DND-41 (cell line): ENCODE results near the gene PLEKHJ1.

Experiments used
- ATAC-seq: fragments of 200-7000 bp; cut with Tn5 transposase; 3 replicates; pipeline ENCODE4 v1.9.1; 2021; ENCODE audit warnings: low read depth; ENCODE audit not compliant: insufficient read depth
- DNase-seq: peaks from one replicate; pipeline ENCODE4 v3.0.0-alpha.2; 2020
- H2AFZ ChIP-seq: 2 replicates; pipeline ENCODE4 v1.6.0; 2012; ENCODE audit warnings: low read depth, low read length
- H3K27ac ChIP-seq: 2 replicates; pipeline ENCODE4 v1.5.1; 2012; ENCODE audit warnings: low read length, inconsistent platforms
- H3K27me3 ChIP-seq: fragments of 200-600 bp; sonication (generic); 2 replicates; pipeline ENCODE4 v1.6.0; 2012; ENCODE audit warnings: low read length, mild to moderate bottlenecking, inconsistent platforms; ENCODE audit not compliant: insufficient read depth, poor library complexity
- H3K36me3 ChIP-seq: 2 replicates; pipeline ENCODE4 v1.5.1; 2012; ENCODE audit warnings: low read length, inconsistent platforms; ENCODE audit not compliant: insufficient read depth
- H3K4me1 ChIP-seq: 2 replicates; pipeline ENCODE4 v1.5.1; 2012; ENCODE audit warnings: mild to moderate bottlenecking, low read length; ENCODE audit not compliant: insufficient read depth
- H3K4me2 ChIP-seq: 2 replicates; pipeline ENCODE4 v1.6.0; 2012; ENCODE audit warnings: mild to moderate bottlenecking, moderate library complexity, low read length, inconsistent platforms; ENCODE audit not compliant: insufficient read depth
- H3K4me3 ChIP-seq, 2 experiments: fragments of 200-600 bp in 1 of 2; shearing (Covaris generic) in 1 of 2; 2 replicates each; pipeline ENCODE4 v1.5.1; 2012 to 2016; ENCODE audit warnings: inconsistent platforms in 2 of 2, low read length in 2 of 2, mild to moderate bottlenecking in 2 of 2, low read depth in 1 of 2, moderate library complexity in 1 of 2
- H3K79me2 ChIP-seq: 2 replicates; pipeline ENCODE4 v1.6.0; 2012; ENCODE audit warnings: low read length, inconsistent platforms; ENCODE audit not compliant: insufficient read depth
- H3K9ac ChIP-seq: 2 replicates; pipeline ENCODE4 v1.6.0; 2012; ENCODE audit warnings: low read depth, mild to moderate bottlenecking, inconsistent platforms, low read length, moderate library complexity
- H3K9me3 ChIP-seq: 2 replicates; pipeline ENCODE4 v1.5.1; 2012; ENCODE audit warnings: low read length, moderate library complexity, mild to moderate bottlenecking, inconsistent platforms; ENCODE audit not compliant: insufficient read depth, severe bottlenecking
- H4K20me1 ChIP-seq: 2 replicates; pipeline ENCODE4 v1.6.0; 2012; ENCODE audit warnings: low read length; ENCODE audit not compliant: insufficient read depth
- EZH2 ChIP-seq: IDR thresholded peaks from 3 replicates; pipeline ENCODE4 v1.6.1; 2012; ENCODE audit warnings: borderline replicate concordance, low read depth, mild to moderate bottlenecking, moderate library complexity, low read length, inconsistent platforms; ENCODE audit not compliant: severe bottlenecking
- TF ChIP-seq, protein P1 (sequence below): IDR thresholded peaks from 2 replicates; pipeline ENCODE4 v1.5.1; 2012; ENCODE audit warnings: borderline replicate concordance, low read length, moderate library complexity, mild to moderate bottlenecking; ENCODE audit not compliant: poor library complexity, severe bottlenecking; ENCODE audit errors: extremely low read depth

PLEKHJ1 gene

DNA sequence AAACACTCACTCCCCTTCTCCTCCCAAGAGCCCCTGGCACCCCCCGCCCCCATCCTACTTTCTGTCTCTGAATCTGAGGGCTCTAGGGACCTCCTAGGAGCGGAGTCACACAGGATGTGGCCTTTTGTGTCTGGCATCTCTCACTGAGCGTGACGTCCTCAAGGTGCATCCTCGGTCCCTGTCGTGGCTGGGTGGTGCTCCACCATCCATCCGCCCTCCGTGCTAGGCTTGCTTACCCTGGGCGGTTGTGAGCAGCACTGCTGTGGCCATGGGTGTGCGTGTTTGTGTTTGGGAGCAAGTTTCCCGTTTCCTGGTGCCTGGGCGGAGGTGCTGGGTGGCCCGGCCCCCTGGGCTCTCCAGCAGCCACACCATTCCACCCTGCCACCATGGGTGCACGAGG is 12.2 kb downstream of the PLEKHJ1 start:
- H3K4me3 ChIP-seq = no peak overlapping the region
- peaks cover 14% of the 10 kb centered on the region; the same call in 1 of the 2 replicates for H3K79me2 ChIP-seq
- no peak overlapping the region for H3K27ac ChIP-seq
- ATAC-seq (peak; percentile 39; the same call in 1 of the 3 replicates), DNase-seq (no peak)
- no peak overlapping the region for H3K9ac ChIP-seq
- no peaks in the 10 kb centered on the region for H3K27me3 ChIP-seq
- TF ChIP-seq, protein P1, sequence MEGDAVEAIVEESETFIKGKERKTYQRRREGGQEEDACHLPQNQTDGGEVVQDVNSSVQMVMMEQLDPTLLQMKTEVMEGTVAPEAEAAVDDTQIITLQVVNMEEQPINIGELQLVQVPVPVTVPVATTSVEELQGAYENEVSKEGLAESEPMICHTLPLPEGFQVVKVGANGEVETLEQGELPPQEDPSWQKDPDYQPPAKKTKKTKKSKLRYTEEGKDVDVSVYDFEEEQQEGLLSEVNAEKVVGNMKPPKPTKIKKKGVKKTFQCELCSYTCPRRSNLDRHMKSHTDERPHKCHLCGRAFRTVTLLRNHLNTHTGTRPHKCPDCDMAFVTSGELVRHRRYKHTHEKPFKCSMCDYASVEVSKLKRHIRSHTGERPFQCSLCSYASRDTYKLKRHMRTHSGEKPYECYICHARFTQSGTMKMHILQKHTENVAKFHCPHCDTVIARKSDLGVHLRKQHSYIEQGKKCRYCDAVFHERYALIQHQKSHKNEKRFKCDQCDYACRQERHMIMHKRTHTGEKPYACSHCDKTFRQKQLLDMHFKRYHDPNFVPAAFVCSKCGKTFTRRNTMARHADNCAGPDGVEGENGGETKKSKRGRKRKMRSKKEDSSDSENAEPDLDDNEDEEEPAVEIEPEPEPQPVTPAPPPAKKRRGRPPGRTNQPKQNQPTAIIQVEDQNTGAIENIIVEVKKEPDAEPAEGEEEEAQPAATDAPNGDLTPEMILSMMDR = no peak
- no peak for TF ChIP-seq EZH2
- H3K4me2 ChIP-seq = no peak overlapping the region
- no peaks in the 10 kb centered on the region for H3K4me1 ChIP-seq
- H4K20me1 ChIP-seq = peaks cover 39% of the 10 kb centered on the region
- H2AFZ ChIP-seq = no peak overlapping the region
- no peaks in the 10 kb centered on the region for H3K9me3 ChIP-seq
- peaks cover 95% of the 10 kb centered on the region for H3K36me3 ChIP-seq

DNA sequence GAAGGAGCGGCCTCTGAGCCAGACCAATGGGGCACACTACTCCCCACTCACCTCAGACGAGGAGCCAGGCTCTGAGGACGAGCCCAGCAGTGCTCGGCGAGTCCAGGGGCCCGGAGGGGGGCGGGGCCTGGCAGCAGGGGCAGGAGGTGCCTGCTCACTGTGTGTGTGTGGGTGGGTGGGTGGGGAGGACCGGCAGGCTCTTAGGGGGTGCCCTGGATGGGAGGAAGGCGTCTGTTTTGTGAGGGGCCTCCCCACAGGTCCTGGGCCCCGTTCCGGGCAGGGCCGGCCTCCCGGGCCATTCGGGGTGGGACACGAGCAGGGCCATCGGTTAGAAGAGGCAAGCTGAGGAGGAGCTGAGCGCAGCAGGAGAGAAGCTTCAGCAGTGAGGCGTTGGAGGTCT is 12.7 kb downstream of the PLEKHJ1 start:
- H3K4me3 ChIP-seq = no peak overlapping the region
- no peaks in the 10 kb centered on the region for H3K9me3 ChIP-seq
- peaks cover 12% of the 10 kb centered on the region; the same call in 1 of the 2 replicates for H3K79me2 ChIP-seq
- no peak overlapping the region for H3K4me2 ChIP-seq
- ATAC-seq = no peak
- no peak overlapping the region for H3K27ac ChIP-seq
- H3K9ac ChIP-seq = no peak overlapping the region
- no peaks in the 10 kb centered on the region for H3K4me1 ChIP-seq
- no peak overlapping the region for H2AFZ ChIP-seq
- no peaks in the 10 kb centered on the region for H3K27me3 ChIP-seq
- TF ChIP-seq EZH2 = no peak
- TF ChIP-seq, protein P1 = no peak
- peaks cover 94% of the 10 kb centered on the region for H3K36me3 ChIP-seq
- DNase-seq = no peak
- H4K20me1 ChIP-seq = peaks cover 34% of the 10 kb centered on the region

DNA sequence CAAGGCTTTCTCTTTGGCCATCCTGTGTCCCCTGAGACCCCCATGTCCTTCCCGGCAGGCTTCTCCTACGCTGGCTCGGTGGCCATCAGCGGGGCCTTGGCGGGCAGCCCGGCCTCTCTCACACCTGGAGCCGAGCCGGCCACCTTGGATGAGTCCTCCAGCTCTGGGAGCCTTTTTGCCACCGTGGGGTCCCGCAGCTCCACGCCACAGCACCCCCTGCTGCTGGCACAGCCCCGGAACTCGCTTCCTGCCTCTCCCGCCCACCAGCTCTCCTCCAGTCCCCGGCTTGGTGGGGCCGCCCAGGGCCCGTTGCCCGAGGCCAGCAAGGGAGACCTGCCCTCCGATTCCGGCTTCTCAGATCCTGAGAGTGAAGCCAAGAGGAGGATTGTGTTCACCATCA is 14.2 kb downstream of the PLEKHJ1 start:
- H4K20me1 ChIP-seq = peaks cover 31% of the 10 kb centered on the region
- peaks cover 8% of the 10 kb centered on the region; the same call in 1 of the 2 replicates for H3K79me2 ChIP-seq
- no peaks in the 10 kb centered on the region for H3K9me3 ChIP-seq
- DNase-seq (no peak), ATAC-seq (no peak)
- no peak overlapping the region for H2AFZ ChIP-seq
- H3K9ac ChIP-seq = no peak overlapping the region
- no peaks in the 10 kb centered on the region for H3K27me3 ChIP-seq
- H3K27ac ChIP-seq = no peak overlapping the region
- no peaks in the 10 kb centered on the region for H3K4me1 ChIP-seq
- H3K36me3 ChIP-seq = peaks cover 94% of the 10 kb centered on the region
- H3K4me3 ChIP-seq = no peak overlapping the region
- H3K4me2 ChIP-seq = no peak overlapping the region
- TF ChIP-seq, protein P1 = peak; percentile 42
- no peak for TF ChIP-seq EZH2
